ENCODE results near the gene DLGAP5. TPM values are rescaled to one million over a fixed set of nuclear protein-coding genes. Genes with fewer than 3 reads are reported as not detected.

DLGAP5 gene, protein sequence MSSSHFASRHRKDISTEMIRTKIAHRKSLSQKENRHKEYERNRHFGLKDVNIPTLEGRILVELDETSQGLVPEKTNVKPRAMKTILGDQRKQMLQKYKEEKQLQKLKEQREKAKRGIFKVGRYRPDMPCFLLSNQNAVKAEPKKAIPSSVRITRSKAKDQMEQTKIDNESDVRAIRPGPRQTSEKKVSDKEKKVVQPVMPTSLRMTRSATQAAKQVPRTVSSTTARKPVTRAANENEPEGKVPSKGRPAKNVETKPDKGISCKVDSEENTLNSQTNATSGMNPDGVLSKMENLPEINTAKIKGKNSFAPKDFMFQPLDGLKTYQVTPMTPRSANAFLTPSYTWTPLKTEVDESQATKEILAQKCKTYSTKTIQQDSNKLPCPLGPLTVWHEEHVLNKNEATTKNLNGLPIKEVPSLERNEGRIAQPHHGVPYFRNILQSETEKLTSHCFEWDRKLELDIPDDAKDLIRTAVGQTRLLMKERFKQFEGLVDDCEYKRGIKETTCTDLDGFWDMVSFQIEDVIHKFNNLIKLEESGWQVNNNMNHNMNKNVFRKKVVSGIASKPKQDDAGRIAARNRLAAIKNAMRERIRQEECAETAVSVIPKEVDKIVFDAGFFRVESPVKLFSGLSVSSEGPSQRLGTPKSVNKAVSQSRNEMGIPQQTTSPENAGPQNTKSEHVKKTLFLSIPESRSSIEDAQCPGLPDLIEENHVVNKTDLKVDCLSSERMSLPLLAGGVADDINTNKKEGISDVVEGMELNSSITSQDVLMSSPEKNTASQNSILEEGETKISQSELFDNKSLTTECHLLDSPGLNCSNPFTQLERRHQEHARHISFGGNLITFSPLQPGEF
- 3.3 and 23.8 TPM in 2 replicates for total RNA-seq

DNA sequence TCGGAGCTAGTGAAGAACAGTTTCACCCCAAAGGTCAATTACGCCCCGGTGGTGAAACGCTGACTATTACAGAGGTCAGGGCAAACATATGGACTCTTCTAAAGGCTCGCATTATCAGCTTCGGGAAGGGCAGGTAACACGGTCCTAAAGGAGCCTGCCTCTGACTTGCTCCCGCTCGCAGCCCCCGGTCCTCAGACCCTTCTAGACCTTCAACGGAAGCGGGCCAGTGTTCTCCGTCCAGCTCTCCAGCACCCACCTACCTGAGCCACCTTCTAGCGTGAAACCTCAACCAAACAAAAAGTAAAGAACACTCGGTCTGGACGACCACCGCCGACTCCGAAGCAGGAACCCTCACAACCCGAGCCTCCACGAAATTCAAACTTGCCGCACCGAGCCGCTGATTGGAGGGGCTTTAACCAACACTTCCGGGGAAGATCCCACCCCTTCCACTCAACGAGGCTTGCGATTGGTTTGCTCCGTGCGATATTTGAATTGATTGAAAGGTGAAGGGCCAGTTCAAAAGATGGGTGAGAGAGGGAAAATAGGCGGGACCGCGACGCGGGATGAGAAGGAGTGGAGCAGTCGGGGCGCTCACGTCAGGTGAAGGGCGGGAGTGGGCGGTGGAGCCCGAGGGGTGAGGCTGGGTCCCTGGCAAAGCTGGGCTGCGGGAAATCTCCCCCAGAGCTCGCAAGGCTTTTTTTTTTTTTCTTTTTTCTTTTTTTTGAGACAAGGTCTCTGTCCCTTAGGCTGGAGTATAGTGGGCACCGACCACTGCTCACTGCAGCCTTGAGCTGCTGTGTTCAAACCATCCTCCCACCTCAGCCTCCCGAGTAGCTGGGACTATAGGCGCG is at the start of gene DLGAP5:
Gene DLGAP5 (minus strand): TSS at position 383 of the 851 bp plus-strand sequence. CDS start 2,406 bp downstream, outside the sequence.

DNA sequence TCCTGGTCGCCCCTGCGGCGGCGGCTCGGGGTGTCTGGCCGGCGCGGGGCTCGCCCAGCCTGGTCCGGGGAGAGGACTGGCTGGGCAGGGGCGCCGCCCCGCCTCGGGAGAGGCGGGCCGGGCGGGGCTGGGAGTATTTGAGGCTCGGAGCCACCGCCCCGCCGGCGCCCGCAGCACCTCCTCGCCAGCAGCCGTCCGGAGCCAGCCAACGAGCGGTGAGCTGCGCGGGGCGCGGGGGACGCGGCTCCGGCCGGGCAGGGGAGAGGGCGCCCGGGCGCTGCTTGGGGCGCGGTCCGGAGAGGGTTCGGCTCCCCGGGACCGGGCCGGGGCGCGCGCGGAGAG is 62.3 kb downstream of the DLGAP5 start, which contains the start of gene LGALS3:
Gene LGALS3 (plus strand): TSS at position 167 of the 342 bp plus-strand sequence. CDS start 8,122 bp downstream, outside the sequence.

Other genes starting within 250 kb of the DLGAP5 start
- 9.5 and 17.7 TPM in 2 replicates for gene WDHD1, start 164.5 kb downstream of the DLGAP5 start, total RNA-seq
- gene SOCS4, start 164.3 kb downstream of the DLGAP5 start, total RNA-seq: 18.1 and 23.2 TPM in 2 replicates
- 17.8 and 30.9 TPM in 2 replicates for gene MAPK1IP1L, start 139.9 kb downstream of the DLGAP5 start, total RNA-seq
- gene LGALS3, start 62.3 kb downstream of the DLGAP5 start, total RNA-seq: 22.9 and 47.2 TPM in 2 replicates
- 19.9 and 26.3 TPM in 2 replicates for gene FBXO34, start 79.8 kb upstream of the DLGAP5 start, total RNA-seq
- 12.8 and 13.1 TPM in 2 replicates for gene ATG14, start 220.2 kb upstream of the DLGAP5 start, total RNA-seq
- gene TBPL2, start 249.0 kb upstream of the DLGAP5 start, total RNA-seq: not detected in 2 replicates